ENCODE data around the gene ARFGAP2.
"Not testable (repeated sequence)": the region's sequence is repeated elsewhere in the genome, so short reads cannot be mapped to it uniquely, and the experiment has no call there.

ARFGAP2 gene

DNA sequence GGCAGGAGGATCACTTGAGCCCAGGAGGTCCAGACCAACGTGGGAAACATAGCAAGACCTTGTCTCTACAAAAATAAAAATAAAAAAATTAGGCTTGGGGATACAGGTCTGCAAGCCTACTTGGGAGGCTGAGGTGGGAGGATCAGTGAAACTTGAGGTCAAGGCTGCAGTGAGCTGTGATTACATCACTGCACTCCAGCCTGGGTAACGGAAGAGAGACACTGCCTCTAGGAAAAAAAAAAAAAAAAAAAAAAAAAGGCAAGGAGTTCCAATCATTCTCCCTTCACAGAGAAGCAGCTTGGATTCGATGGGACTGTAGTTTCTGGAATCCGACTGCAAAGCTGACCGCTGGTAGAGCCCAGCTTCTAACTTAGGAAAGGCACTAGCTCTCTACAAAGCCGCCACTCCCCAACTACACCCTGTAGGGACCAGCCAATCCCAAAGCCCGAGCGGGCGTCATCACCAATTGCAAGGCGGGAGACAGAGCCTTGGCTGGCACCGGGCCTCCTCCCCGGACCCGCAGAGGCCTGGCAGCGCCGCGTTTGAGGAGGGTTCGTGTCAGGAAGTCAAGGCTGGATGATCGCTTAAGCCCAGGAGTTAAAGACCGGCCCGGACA, 37.4 kb upstream of the ARFGAP2 start:
- TF ChIP-seq, protein P1, sequence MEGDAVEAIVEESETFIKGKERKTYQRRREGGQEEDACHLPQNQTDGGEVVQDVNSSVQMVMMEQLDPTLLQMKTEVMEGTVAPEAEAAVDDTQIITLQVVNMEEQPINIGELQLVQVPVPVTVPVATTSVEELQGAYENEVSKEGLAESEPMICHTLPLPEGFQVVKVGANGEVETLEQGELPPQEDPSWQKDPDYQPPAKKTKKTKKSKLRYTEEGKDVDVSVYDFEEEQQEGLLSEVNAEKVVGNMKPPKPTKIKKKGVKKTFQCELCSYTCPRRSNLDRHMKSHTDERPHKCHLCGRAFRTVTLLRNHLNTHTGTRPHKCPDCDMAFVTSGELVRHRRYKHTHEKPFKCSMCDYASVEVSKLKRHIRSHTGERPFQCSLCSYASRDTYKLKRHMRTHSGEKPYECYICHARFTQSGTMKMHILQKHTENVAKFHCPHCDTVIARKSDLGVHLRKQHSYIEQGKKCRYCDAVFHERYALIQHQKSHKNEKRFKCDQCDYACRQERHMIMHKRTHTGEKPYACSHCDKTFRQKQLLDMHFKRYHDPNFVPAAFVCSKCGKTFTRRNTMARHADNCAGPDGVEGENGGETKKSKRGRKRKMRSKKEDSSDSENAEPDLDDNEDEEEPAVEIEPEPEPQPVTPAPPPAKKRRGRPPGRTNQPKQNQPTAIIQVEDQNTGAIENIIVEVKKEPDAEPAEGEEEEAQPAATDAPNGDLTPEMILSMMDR (conservative IDR thresholded peaks at IDR 0.05): no peak

DNA sequence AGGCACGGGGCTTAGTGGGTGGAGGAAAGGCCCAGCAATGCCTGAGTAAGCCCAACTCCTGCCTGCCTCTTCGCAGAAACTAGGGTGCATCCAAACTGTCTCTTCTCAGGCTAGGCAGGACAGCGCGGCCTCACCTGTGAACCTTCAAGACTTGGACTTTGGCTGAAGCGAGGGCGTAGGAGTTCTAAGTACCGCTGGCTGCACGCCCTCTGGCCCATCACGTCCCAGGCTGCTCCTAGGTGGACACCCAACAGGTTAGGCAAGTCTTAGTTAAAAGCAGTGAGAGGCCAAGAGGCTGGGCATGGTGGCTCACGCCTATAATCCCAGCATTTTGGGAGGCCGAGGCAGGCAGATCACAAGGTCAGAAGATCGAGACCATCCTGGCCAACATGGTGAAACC, 36.3 kb upstream of the ARFGAP2 start:
- no peak overlapping the region for H3K27ac ChIP-seq
- TF ChIP-seq, protein P1 (conservative IDR thresholded peaks at IDR 0.05): no peak

More for the DNA sequence above, 37.4 kb upstream of the ARFGAP2 start:
- peak overlapping the region; percentile 76 for H3K27ac ChIP-seq

DNA sequence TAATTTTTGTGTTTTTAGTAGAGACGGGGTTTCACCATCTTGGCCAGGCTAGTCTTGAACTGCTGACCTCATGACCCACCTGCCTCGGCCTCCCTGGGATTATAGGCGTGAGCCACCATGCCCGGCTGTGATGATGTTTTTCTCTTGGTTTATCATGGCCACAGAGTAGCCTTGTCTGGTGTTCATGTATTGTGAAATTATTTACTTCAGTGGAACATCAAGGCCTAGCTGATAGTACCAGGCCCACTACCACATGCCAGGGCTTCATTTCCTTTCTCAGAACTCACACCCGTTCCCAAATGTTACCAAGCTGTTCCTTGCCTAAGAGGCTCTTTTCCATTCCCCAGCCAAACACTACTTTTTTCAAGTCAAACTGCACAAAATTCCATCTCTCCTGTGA, 31.9 kb upstream of the ARFGAP2 start:
- TF ChIP-seq, protein P1 (conservative IDR thresholded peaks at IDR 0.05): no peak
- H3K27ac ChIP-seq: no peak overlapping the region

DNA sequence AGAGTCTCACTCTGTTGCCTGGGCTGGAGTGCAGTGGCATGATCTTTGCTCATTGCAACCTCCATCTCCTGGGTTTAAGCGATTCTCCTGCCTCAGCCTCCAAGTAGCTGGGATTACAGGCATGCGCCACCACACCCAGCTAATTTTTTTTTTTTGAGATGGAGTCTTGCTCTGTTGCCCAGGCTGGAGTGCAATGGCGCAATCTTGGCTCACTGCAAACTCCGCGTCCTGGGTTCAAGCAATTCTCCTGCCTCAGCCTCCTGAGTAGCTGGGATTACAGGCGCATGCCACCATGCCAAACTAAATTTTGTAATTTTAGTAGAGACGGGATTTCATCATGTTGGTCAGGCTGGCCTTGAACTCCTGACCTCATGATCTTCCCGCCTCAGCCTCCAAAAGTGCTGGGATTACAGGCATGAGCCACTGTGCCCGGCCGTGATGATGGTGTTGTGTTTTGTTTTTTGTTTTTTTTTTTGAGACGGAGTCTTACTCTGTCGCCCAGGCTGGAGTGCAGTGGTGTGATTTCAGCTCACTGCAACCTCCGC, 31.4 kb upstream of the ARFGAP2 start:
- not testable (repeated sequence) for H3K27ac ChIP-seq

- TF ChIP-seq, protein P1 (conservative IDR thresholded peaks at IDR 0.05): no peak
- H3K27ac ChIP-seq: no peak overlapping the region
These were observed 30.8 kb upstream of the ARFGAP2 start for GRCh38 chr11:47207459-47207858.

- not testable (repeated sequence) for H3K27ac ChIP-seq
These were observed 29.9 kb upstream of the ARFGAP2 start for GRCh38 chr11:47206577-47206976.

GRCh38 chr11:47204637-47204989, 27.9 kb upstream of the ARFGAP2 start:
- TF ChIP-seq, protein P1 (conservative IDR thresholded peaks at IDR 0.05): no peak
- H3K27ac ChIP-seq: no peak overlapping the region

GRCh38 chr11:47202576-47202975, 25.9 kb upstream of the ARFGAP2 start:
- TF ChIP-seq, protein P1 (conservative IDR thresholded peaks at IDR 0.05): no peak
- H3K27ac ChIP-seq: no peak overlapping the region

- TF ChIP-seq, protein P1 (conservative IDR thresholded peaks at IDR 0.05): no peak
- H3K27ac ChIP-seq: no peak overlapping the region
These were observed 24.3 kb upstream of the ARFGAP2 start for GRCh38 chr11:47201015-47201414.

GRCh38 chr11:47198161-47198560, 21.5 kb upstream of the ARFGAP2 start:
- not testable (repeated sequence) for H3K27ac ChIP-seq

All from VCaP (cell line).